HCT116 (cell line): ENCODE measurements around the gene ESR1. TPM values are rescaled to one million over a fixed set of nuclear protein-coding genes. Genes with fewer than 3 reads are reported as not detected.
A peak's percentile ranks its signal among the peaks of the same experiment; 100 is the strongest.
"Not testable (repeated sequence)": the region's sequence is repeated elsewhere in the genome, so short reads cannot be mapped to it uniquely, and the experiment has no call there.

Experiments
- ATAC-seq: fragments of 200-7000 bp; cut with Tn5 transposase; 2 replicates; pipeline ENCODE4 v1.9.1; 2020; ENCODE audit warnings: mild to moderate bottlenecking, moderate library complexity
- BruUV-seq: library from RNA; stranded (reverse); fragments of 400-500 nt; replicated peaks from 2 replicates; lab custom pipeline; 2021; lab: Mats Ljungman, UMichigan
- CTCF ChIA-PET: fragments of 300-600 bp; sonication (Branson Sonifier 250); formaldehyde crosslinking; loops from one replicate; lab custom pipeline; 2021; ENCODE audit warnings: antibody characterized with exemption; lab: Charles Lee
- POLR2A ChIA-PET: fragments of 300-600, 350-600 bp; sonication (Branson Sonifier 250); formaldehyde crosslinking; loops from one replicate; lab custom pipeline; 2021; ENCODE audit warnings: antibody characterized with exemption; lab: Charles Lee
- RAD21 ChIA-PET, 2 experiments: fragments of 300-600 bp; sonication (Branson Sonifier 250); formaldehyde crosslinking; loops; one replicate each; lab custom pipeline; 2023; ENCODE audit warnings: low total read pairs in 2 of 2; ENCODE audit not compliant: uncharacterized antibody in 2 of 2, unreplicated experiment in 2 of 2, low non-redundant PET in 1 of 2; lab: Charles Lee
- DNase-seq: peaks from one replicate; pipeline ENCODE4 v3.0.0-alpha.2; 2010; ENCODE audit warnings: low read depth, low spot score
- H2AFZ ChIP-seq: fragments of 200-600 bp; shearing (Covaris generic), sonication (generic); 2 replicates; pipeline ENCODE4 v1.6.1; 2017; ENCODE audit warnings: low read depth, mixed run types, mixed read lengths, antibody characterized with exemption, low read length; ENCODE audit not compliant: poor library complexity, severe bottlenecking
- H3K27ac ChIP-seq: 2 replicates; pipeline ENCODE4 v1.5.1; 2012; ENCODE audit warnings: low read depth, low read length
- H3K27me3 ChIP-seq: fragments of 200-600 bp; sonication (generic); 2 replicates; pipeline ENCODE4 v1.6.1; 2016; ENCODE audit warnings: mixed run types, low read length, mixed read lengths; ENCODE audit not compliant: insufficient read depth
- H3K36me3 ChIP-seq, 2 experiments: fragments of 200-500 bp in 1 of 2; fragments of 200-600 bp in 1 of 2; sonication (Bioruptor generic) in 1 of 2; sonication (generic) in 1 of 2; 2 replicates each; pipeline versions ENCODE4 v1.5.1 to v1.6.1; 2014 to 2016; ENCODE audit warnings: low read length in 2 of 2, inconsistent platforms in 1 of 2, mixed read lengths in 1 of 2, mixed run types in 1 of 2; ENCODE audit not compliant: insufficient read depth in 2 of 2, control insufficient read depth in 1 of 2
- H3K4me1 ChIP-seq, 2 experiments: fragments of 200-600 bp in 1 of 2; sonication (generic) in 1 of 2; 2 replicates each; pipeline versions ENCODE4 v1.5.1 to v1.6.1; 2012 to 2017; ENCODE audit warnings: low read length in 2 of 2, inconsistent platforms in 1 of 2, mild to moderate bottlenecking in 1 of 2, mixed read lengths in 1 of 2, mixed run types in 1 of 2, moderate library complexity in 1 of 2; ENCODE audit not compliant: insufficient read depth in 2 of 2, control insufficient read depth in 1 of 2
- H3K4me2 ChIP-seq: fragments of 200-600 bp; sonication (generic); 2 replicates; pipeline ENCODE4 v1.6.1; 2017; ENCODE audit warnings: mixed run types, low read length, mixed read lengths
- H3K4me3 ChIP-seq, 2 experiments: fragments of 200-600 bp in 1 of 2; sonication (generic) in 1 of 2; replicated peaks in 1 of 2; 2 replicates each; pipeline ENCODE4 v1.5.1; 2011 to 2016; ENCODE audit warnings: low read length in 2 of 2, control low read depth in 1 of 2, low read depth in 1 of 2, mild to moderate bottlenecking in 1 of 2, mixed read lengths in 1 of 2, mixed run types in 1 of 2
- H3K79me2 ChIP-seq: fragments of 200-600 bp; sonication (generic); 2 replicates; pipeline ENCODE4 v1.6.1; 2017; ENCODE audit warnings: mild to moderate bottlenecking, mixed run types, low read length, moderate library complexity, mixed read lengths; ENCODE audit not compliant: insufficient read depth
- H3K9ac ChIP-seq: fragments of 200-600 bp; sonication (generic); 2 replicates; pipeline ENCODE4 v1.6.1; 2016; ENCODE audit warnings: low read length, mixed read lengths
- H3K9me2 ChIP-seq: fragments of 200-600 bp; sonication (generic), shearing (Covaris generic); 2 replicates; pipeline ENCODE4 v1.6.1; 2017; ENCODE audit warnings: mixed run types, mild to moderate bottlenecking, moderate library complexity; ENCODE audit not compliant: insufficient read depth
- H3K9me3 ChIP-seq, 2 experiments: fragments of 200-500 bp in 1 of 2; fragments of 200-600 bp in 1 of 2; sonication (Bioruptor generic) in 1 of 2; sonication (generic) in 1 of 2; 2 replicates each; pipeline ENCODE4 v1.6.1; 2014 to 2017; ENCODE audit warnings: low read length in 2 of 2, mixed read lengths in 2 of 2, inconsistent platforms in 1 of 2, low read depth in 1 of 2, mild to moderate bottlenecking in 1 of 2, mixed run types in 1 of 2, moderate library complexity in 1 of 2; ENCODE audit not compliant: control insufficient read depth in 1 of 2, insufficient read depth in 1 of 2
- H4K20me1 ChIP-seq: fragments of 200-600 bp; sonication (generic), shearing (Covaris generic); 2 replicates; pipeline ENCODE4 v1.6.1; 2017; ENCODE audit warnings: mixed run types, mild to moderate bottlenecking, moderate library complexity; ENCODE audit not compliant: insufficient read depth
- CBX3 ChIP-seq: IDR thresholded peaks from 2 replicates; pipeline ENCODE4 v1.6.1; 2012; ENCODE audit warnings: low read depth
- FOSL1 ChIP-seq: IDR thresholded peaks from 2 replicates; pipeline ENCODE4 v1.6.1; 2012; ENCODE audit warnings: low read depth
- RAD21 ChIP-seq: IDR thresholded peaks from 2 replicates; pipeline ENCODE4 v1.6.1; 2012; ENCODE audit warnings: low read depth, mild to moderate bottlenecking
- SP1 ChIP-seq: IDR thresholded peaks from 2 replicates; pipeline ENCODE4 v1.6.1; 2012; ENCODE audit warnings: low read depth
- TCF7L2 ChIP-seq: IDR thresholded peaks from 2 replicates; pipeline ENCODE4 v1.7.0; 2011; ENCODE audit warnings: borderline replicate concordance, inconsistent platforms; ENCODE audit not compliant: insufficient read depth, insufficient read length; ENCODE audit errors: extremely low read depth
- ZNF274 ChIP-seq: fragments of 200-500 bp; sonication (Bioruptor generic); IDR thresholded peaks from 2 replicates; pipeline ENCODE4 v1.6.1; 2014; ENCODE audit warnings: mild to moderate bottlenecking, low read depth, low read length, inconsistent platforms
- intact Hi-C: fragments of 100-400 bp; cut with micrococcal nuclease; formaldehyde crosslinking; loops from 2 replicates; pipeline ENCODE4 v1.10.0; 2022
- total RNA-seq: library from RNA; stranded (reverse); gene quantifications from one replicate; pipeline ENCODE4 v1.2.1, GENCODE V29; 2021; ENCODE audit not compliant: unreplicated experiment
- TF ChIP-seq, protein P1 (sequence below), 3 experiments: fragments of 200-600 bp in 1 of 3; sonication (generic) in 1 of 3; IDR thresholded peaks in 2 of 3; conservative IDR thresholded peaks in 1 of 3; 2 replicates each; pipeline ENCODE4 v1.5.1; 2012 to 2017; ENCODE audit warnings: low read depth in 2 of 3, low read length in 2 of 3, antibody characterized with exemption in 1 of 3, borderline replicate concordance in 1 of 3, control low read depth in 1 of 3, mild to moderate bottlenecking in 1 of 3, mixed read lengths in 1 of 3, mixed run types in 1 of 3, moderate library complexity in 1 of 3; ENCODE audit not compliant: insufficient read depth in 1 of 3
- TF ChIP-seq, protein P2 (sequence below): IDR thresholded peaks from 2 replicates; pipeline ENCODE4 v1.6.1; 2012
- TF ChIP-seq, protein P3 (sequence below): IDR thresholded peaks from 2 replicates; pipeline ENCODE4 v1.6.1; 2012; ENCODE audit warnings: low read depth

ESR1 gene
- total RNA-seq, 1 experiment from 2014 or later, result 0.17 TPM

DNA sequence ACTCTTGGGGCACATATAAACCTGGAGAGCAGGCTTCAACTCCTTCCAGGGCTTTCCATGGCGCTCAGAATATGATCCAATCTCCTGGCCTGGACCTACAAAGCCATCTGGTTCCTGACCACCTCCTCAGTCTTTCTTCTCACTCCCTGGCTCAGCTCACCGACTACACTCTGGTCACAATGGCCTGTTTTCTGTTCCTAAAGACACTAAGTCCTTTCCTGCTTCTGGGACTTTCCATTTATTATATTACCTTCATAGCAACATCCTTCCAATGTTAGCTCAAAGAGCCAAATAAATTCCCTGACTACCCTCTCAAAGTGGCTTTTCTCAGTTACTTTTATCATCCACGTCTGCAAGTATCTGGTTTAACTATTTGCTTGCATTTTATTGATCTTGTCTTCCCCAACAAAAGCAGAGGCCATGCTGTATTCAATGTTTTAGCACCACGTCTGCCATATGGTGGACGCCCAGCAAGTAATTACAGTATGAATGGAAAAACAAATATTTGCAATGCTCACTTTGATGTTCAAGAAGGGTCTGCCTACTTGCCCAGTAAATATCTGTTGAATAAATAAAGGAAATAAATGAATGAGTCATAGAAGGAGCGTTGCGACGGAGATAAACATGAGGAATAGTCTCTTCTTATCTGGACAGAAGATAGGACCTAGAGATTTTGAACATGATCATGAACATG lies 328.4 kb downstream of the ESR1 start (continued):
- TF ChIP-seq, protein P1, sequence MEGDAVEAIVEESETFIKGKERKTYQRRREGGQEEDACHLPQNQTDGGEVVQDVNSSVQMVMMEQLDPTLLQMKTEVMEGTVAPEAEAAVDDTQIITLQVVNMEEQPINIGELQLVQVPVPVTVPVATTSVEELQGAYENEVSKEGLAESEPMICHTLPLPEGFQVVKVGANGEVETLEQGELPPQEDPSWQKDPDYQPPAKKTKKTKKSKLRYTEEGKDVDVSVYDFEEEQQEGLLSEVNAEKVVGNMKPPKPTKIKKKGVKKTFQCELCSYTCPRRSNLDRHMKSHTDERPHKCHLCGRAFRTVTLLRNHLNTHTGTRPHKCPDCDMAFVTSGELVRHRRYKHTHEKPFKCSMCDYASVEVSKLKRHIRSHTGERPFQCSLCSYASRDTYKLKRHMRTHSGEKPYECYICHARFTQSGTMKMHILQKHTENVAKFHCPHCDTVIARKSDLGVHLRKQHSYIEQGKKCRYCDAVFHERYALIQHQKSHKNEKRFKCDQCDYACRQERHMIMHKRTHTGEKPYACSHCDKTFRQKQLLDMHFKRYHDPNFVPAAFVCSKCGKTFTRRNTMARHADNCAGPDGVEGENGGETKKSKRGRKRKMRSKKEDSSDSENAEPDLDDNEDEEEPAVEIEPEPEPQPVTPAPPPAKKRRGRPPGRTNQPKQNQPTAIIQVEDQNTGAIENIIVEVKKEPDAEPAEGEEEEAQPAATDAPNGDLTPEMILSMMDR (IDR thresholded peaks at IDR 0.05 in 2 of 3, conservative IDR thresholded peaks at IDR 0.05 in 1 of 3; ENCODE audit: borderline replicate concordance in 1 of 3, insufficient read depth in 1 of 3, low read depth in 2 of 3, low read length in 2 of 3), result no peak
- TF ChIP-seq, protein P2, sequence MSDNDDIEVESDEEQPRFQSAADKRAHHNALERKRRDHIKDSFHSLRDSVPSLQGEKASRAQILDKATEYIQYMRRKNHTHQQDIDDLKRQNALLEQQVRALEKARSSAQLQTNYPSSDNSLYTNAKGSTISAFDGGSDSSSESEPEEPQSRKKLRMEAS, result no peak
- no peak for TF ChIP-seq RAD21
- TF ChIP-seq, all 23 proteins: peak for 4

DNA sequence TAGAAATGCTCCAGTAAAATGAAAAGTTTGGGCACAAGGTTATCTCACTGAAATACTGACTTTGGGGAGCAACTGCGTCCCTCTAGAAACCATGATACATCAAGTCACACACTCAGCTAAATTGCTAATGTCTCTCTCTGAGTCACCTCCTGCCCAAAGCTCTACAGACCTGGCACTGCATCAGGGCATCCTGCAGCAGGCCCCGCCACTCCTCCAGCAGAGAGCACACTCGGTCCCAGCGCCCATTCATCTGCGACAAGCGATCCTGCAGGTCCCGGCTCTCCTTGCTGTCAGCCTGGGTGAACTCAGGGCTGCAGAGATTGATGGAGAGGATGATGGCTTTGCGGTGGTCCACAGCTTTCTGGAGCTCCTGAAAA lies 329.0 kb downstream of the ESR1 start:
- H2AFZ ChIP-seq, result peak overlapping the region; percentile 75
- H3K9me3 ChIP-seq, result no peaks in the 10 kb centered on the region
- peak overlapping the region; percentile 0; the same call in 1 of the 2 replicates for H3K27ac ChIP-seq
- H3K4me3 ChIP-seq, result peak overlapping the region in 1 of 2 experiments; percentile 8; a peak in 1 of 4 replicates
- no peaks in the 10 kb centered on the region for H4K20me1 ChIP-seq
- RAD21 ChIA-PET, result no interaction called here
- H3K9ac ChIP-seq, result no peak overlapping the region
- CTCF ChIA-PET, result interaction anchor here (1.5 to 1.7 kb wide), 2 partner anchors 12 to 371 kb away, joined by 4 to 9 read pairs; no protein-coding TSS in a partner anchor
- peak; percentile 97 for ATAC-seq
- peak; percentile 28 for DNase-seq
- H3K36me3 ChIP-seq, result no peaks in the 10 kb centered on the region
- POLR2A ChIA-PET, result no interaction called here
- peaks cover 7 to 12% of the 10 kb centered on the region in 2 experiments for H3K4me1 ChIP-seq
- BruUV-seq, result no TSS peak
- no peaks in the 10 kb centered on the region for H3K9me2 ChIP-seq
- no peaks in the 10 kb centered on the region for H3K79me2 ChIP-seq
- no peaks in the 10 kb centered on the region for H3K27me3 ChIP-seq
- peak overlapping the region; percentile 53 for H3K4me2 ChIP-seq
- TF ChIP-seq FOSL1 (peak; percentile 29; the same call in 1 of the 2 replicates), ZNF274 (no peak), CBX3 (peak; percentile 53; the same call in 1 of the 2 replicates), TCF7L2 (no peak), SP1 (0 out of 2 replicates have a peak, but pooled peaks have one; percentile 23), RAD21 (0 out of 2 replicates have a peak, but pooled peaks have one; percentile 14)
- TF ChIP-seq, protein P3, sequence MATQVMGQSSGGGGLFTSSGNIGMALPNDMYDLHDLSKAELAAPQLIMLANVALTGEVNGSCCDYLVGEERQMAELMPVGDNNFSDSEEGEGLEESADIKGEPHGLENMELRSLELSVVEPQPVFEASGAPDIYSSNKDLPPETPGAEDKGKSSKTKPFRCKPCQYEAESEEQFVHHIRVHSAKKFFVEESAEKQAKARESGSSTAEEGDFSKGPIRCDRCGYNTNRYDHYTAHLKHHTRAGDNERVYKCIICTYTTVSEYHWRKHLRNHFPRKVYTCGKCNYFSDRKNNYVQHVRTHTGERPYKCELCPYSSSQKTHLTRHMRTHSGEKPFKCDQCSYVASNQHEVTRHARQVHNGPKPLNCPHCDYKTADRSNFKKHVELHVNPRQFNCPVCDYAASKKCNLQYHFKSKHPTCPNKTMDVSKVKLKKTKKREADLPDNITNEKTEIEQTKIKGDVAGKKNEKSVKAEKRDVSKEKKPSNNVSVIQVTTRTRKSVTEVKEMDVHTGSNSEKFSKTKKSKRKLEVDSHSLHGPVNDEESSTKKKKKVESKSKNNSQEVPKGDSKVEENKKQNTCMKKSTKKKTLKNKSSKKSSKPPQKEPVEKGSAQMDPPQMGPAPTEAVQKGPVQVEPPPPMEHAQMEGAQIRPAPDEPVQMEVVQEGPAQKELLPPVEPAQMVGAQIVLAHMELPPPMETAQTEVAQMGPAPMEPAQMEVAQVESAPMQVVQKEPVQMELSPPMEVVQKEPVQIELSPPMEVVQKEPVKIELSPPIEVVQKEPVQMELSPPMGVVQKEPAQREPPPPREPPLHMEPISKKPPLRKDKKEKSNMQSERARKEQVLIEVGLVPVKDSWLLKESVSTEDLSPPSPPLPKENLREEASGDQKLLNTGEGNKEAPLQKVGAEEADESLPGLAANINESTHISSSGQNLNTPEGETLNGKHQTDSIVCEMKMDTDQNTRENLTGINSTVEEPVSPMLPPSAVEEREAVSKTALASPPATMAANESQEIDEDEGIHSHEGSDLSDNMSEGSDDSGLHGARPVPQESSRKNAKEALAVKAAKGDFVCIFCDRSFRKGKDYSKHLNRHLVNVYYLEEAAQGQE, result no peak
- intact Hi-C loops, result no loop called here

DNA sequence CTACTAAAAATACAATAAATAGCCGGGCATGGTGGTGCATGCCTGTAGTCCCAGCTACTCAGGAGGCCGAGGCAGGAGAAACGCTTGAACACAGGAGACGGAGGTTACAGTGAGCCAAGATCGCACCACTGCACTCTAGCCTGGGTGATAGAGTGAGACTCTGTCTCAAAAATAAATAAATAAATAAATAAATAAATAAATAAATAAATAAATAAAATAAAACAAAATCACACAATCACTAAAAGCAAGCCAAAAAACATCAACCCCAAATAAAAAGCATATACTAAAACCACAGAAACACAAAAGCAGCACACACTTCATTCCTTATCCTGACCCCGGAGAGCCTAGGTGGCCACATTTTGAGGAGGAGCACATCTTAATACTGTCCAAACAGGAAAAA lies 330.9 kb downstream of the ESR1 start:
- CTCF ChIA-PET, H3K4me3 ChIP-seq: not testable (repeated sequence)

More for the DNA sequence above, 330.9 kb downstream of the ESR1 start:
- H3K9me2 ChIP-seq, H3K9ac ChIP-seq, H3K9me3 ChIP-seq, DNase-seq, RAD21 ChIA-PET, H3K36me3 ChIP-seq, H3K79me2 ChIP-seq, H3K27ac ChIP-seq, POLR2A ChIA-PET, BruUV-seq, H3K4me2 ChIP-seq, H2AFZ ChIP-seq, H3K27me3 ChIP-seq, ATAC-seq, intact Hi-C loops, H4K20me1 ChIP-seq: not testable (repeated sequence)
- H3K4me1 ChIP-seq, result peaks cover 7 to 12% of the 10 kb centered on the region in 2 experiments
